Kidney (tissue), 14 donors: ENCODE data around the gene KRT82. TPM values are rescaled to one million over a fixed set of nuclear protein-coding genes. Genes with fewer than 3 reads are reported as not detected.

ENCODE experiments used
- DNase-seq, 5 donors: peaks; one replicate each; pipeline ENCODE4 v3.0.0-alpha.2; 2013 to 2020
- FAIRE-seq: peaks from 2 replicates; lab custom pipeline; 2012; peaks lifted over from hg19 to GRCh38; lab: Jason Lieb, UNC
- H3K27ac ChIP-seq, 2 donors: one replicate each; pipeline ENCODE4 v1.7.0; 2013; ENCODE audit warnings: low read depth in 2 of 2, low read length in 2 of 2, inconsistent platforms in 1 of 2
- H3K27me3 ChIP-seq: one replicate; pipeline ENCODE4 v1.7.1; 2013; ENCODE audit warnings: low read length, inconsistent platforms; ENCODE audit not compliant: control insufficient read depth, insufficient read depth
- H3K36me3 ChIP-seq, 3 donors: one replicate each; pipeline versions ENCODE4 v1.7.0 to v1.7.1; 2013; ENCODE audit warnings: low read length in 3 of 3, control low read depth in 1 of 3, inconsistent platforms in 1 of 3; ENCODE audit not compliant: insufficient read depth in 3 of 3, control insufficient read depth in 2 of 3
- H3K4me1 ChIP-seq, 3 donors: one replicate each; pipeline versions ENCODE4 v1.7.0 to v1.7.1; 2013; ENCODE audit warnings: low read length in 3 of 3, inconsistent platforms in 1 of 3, low read depth in 1 of 3; ENCODE audit not compliant: control insufficient read depth in 2 of 3, insufficient read depth in 2 of 3
- H3K4me3 ChIP-seq, 3 donors: one replicate each; pipeline versions ENCODE4 v1.7.0 to v1.8.1; 2013; ENCODE audit warnings: low read length in 3 of 3, control low read depth in 1 of 3, inconsistent platforms in 1 of 3
- H3K9ac ChIP-seq, 3 donors: one replicate each; pipeline versions ENCODE4 v1.7.0 to v1.7.1; 2013; ENCODE audit warnings: low read length in 3 of 3, control low read depth in 1 of 3, inconsistent platforms in 1 of 3
- H3K9me3 ChIP-seq, 3 donors: one replicate each; pipeline versions ENCODE4 v1.7.0 to v1.7.1; 2013; ENCODE audit warnings: low read length in 3 of 3, control low read depth in 1 of 3, inconsistent platforms in 1 of 3; ENCODE audit not compliant: control insufficient read depth in 2 of 3, insufficient read depth in 1 of 3
- intact Hi-C: fragments of 100-400 bp; cut with DNase I; formaldehyde crosslinking; loops from one replicate; pipeline ENCODE4 v1.11.1; 2022
- polyA plus RNA-seq: library from polyadenylated mRNA; stranded (reverse); fragments of 350-450 nt; fragmentation: Illumina TruSeq; extraction: RNeasy Lipid Tissue Mini Kit (QIAGEN cat#74804); gene quantifications from one replicate; pipeline ENCODE4 v1.2.3, GENCODE V29; 2014; ENCODE audit warnings: low read depth, low replicate concordance; ENCODE audit not compliant: insufficient read depth
- total RNA-seq: library from RNA; stranded (reverse); fragmentation: NEBNext Ultra II Directional; extraction: Animal tissue kit (Norgen Biotek cat#: 25700); gene quantifications from one replicate; pipeline ENCODE4 v1.2.1, GENCODE V29; 2021
- TF ChIP-seq, protein P1 (sequence below): IDR thresholded peaks from 3 replicates; pipeline ENCODE4 v1.5.1; 2012; ENCODE audit warnings: mild to moderate bottlenecking, moderate library complexity, borderline replicate concordance; ENCODE audit not compliant: insufficient read depth; ENCODE audit errors: extremely low read depth
- donor health status: control.
- donor health status: control.
- donor health status: control.
- donor health status: control.
- donor health status: control.
- donor health status: DM: yes; HTN: yes; CAD: no.
- donor health status: Normal renal cell carcinoma (clear cell type).

Gene KRT82
- total and polyA plus RNA-seq, 2 donors from 2014 or later, result not detected

DNA sequence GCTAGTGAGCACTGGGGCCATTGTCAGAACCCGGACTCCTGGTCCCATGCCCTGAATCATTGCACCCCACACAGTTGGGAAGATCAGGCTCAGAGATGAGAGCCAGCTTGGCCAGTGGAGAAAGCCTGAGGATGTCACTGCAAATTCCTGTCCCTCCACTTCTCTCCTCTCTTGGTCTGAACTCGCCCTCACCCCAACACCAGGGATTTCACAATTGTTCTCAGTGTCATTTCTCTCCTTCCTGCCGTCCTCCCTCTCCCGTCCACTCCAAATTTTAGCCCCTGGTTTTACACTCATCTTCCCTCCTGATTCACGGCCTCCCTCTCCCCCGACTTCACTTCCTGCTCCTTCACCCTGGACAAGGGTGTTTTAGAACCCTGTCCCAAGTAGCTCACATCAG, 16.9 kb upstream of the KRT82 start:
- no peaks in the 10 kb centered on the region for H3K27me3 ChIP-seq
- H3K4me3 ChIP-seq, result no peak overlapping the region
- no peaks in the 10 kb centered on the region for H3K9me3 ChIP-seq
- intact Hi-C loops, result no loop called here
- peak overlapping the region in 1 of 2 donors; percentile 13 for H3K27ac ChIP-seq
- DNase-seq, result no peak
- TF ChIP-seq, protein P1, sequence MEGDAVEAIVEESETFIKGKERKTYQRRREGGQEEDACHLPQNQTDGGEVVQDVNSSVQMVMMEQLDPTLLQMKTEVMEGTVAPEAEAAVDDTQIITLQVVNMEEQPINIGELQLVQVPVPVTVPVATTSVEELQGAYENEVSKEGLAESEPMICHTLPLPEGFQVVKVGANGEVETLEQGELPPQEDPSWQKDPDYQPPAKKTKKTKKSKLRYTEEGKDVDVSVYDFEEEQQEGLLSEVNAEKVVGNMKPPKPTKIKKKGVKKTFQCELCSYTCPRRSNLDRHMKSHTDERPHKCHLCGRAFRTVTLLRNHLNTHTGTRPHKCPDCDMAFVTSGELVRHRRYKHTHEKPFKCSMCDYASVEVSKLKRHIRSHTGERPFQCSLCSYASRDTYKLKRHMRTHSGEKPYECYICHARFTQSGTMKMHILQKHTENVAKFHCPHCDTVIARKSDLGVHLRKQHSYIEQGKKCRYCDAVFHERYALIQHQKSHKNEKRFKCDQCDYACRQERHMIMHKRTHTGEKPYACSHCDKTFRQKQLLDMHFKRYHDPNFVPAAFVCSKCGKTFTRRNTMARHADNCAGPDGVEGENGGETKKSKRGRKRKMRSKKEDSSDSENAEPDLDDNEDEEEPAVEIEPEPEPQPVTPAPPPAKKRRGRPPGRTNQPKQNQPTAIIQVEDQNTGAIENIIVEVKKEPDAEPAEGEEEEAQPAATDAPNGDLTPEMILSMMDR, result no peak
- H3K9ac ChIP-seq, result no peak overlapping the region
- H3K36me3 ChIP-seq, result no peaks in the 10 kb centered on the region
- no peaks in the 10 kb centered on the region for H3K4me1 ChIP-seq
- no peak for FAIRE-seq

DNA sequence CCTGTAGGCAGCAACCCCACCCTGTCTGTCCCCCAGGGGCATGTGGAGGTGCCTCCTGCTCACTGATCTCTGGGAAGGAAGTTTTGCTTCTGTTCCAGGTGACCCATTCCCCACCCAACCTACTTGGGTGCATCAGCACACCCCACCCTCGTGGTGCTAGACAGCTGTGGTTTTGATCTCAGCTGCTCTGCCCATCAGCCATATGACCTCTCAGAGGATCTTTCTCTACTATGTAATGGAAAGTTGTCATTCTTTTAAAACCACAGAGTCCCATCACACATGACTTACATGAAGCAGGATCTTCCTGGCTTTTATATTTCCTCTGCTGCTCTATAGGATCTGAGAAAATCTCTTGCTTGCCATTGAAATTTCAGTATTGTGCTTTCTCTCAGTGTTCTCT, 13.5 kb upstream of the KRT82 start:
- FAIRE-seq, result no peak
- H3K4me3 ChIP-seq, result no peak overlapping the region
- H3K36me3 ChIP-seq, result no peaks in the 10 kb centered on the region
- H3K4me1 ChIP-seq, result peaks cover 0 to 2% (median 0%) of the 10 kb centered on the region in 3 donors
- no peaks in the 10 kb centered on the region for H3K9me3 ChIP-seq
- no peaks in the 10 kb centered on the region for H3K27me3 ChIP-seq
- intact Hi-C loops, result no loop called here
- no peak for DNase-seq
- TF ChIP-seq, protein P1, result no peak
- H3K9ac ChIP-seq, result no peak overlapping the region
- no peak overlapping the region for H3K27ac ChIP-seq

DNA sequence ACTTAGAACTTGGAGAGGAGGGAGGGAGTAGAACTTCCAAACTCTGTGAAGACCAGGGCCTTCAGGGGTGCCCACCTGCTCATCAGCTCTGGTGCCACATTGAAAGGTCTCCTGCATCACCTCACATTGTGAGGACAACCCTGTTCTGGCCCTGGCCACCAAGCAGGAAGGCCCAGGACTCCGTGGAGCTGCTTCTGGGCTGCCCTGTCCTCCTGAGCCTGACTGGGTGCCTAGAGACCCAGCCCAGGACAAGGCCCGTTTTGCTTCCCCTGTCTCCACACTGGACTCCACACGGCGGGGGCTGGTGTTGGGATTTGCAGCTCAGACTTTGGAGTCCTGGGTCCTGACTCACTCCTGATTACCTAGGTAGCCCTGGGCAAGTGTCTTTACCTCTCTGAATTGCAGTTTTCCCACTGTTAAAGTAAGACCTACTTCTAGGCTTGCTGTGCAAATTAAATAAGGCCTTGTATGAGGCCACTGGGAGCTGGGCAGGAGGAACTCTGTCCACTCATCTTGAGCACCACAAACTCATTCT, 12.5 kb upstream of the KRT82 start:
- intact Hi-C loops, result no loop called here
- no peak for FAIRE-seq

More for the DNA sequence above, 12.5 kb upstream of the KRT82 start:
- Histone ChIP-seq H3K9ac (no peak overlapping the region), H3K36me3 (no peaks in the 10 kb centered on the region), H3K27me3 (no peaks in the 10 kb centered on the region), H3K9me3 (no peaks in the 10 kb centered on the region), H3K27ac (no peak overlapping the region), H3K4me3 (no peak overlapping the region), H3K4me1 (peaks cover 0 to 2% (median 0%) of the 10 kb centered on the region in 3 donors)
- TF ChIP-seq, protein P1, result no peak
- DNase-seq, result no peak
